K562 (cell line): Measurements from ENCODE around the gene BZW2. TPM values are rescaled to one million over a fixed set of nuclear protein-coding genes. Genes with fewer than 3 reads are reported as not detected.

Experiments
- CBFA2T2 ChIP-seq: fragments of 450-650 bp; conservative IDR thresholded peaks from 2 replicates; pipeline ENCODE4 v1.6.1; 2017; ENCODE audit warnings: mild to moderate bottlenecking
- HNRNPLL ChIP-seq: fragments of 200-400 bp; formaldehyde crosslinking; IDR thresholded peaks from 2 replicates; pipeline ENCODE4 v1.6.1; 2017; ENCODE audit warnings: low read length, low read depth, mild to moderate bottlenecking; ENCODE audit not compliant: poor library complexity, severe bottlenecking
- JUNB ChIP-seq: fragments of 450-650 bp; formaldehyde crosslinking; conservative IDR thresholded peaks from 2 replicates; pipeline ENCODE4 v1.4.0; 2020; ENCODE audit warnings: mild to moderate bottlenecking
- KAT8 ChIP-seq: fragments of 450-650 bp; IDR thresholded peaks from 2 replicates; pipeline ENCODE4 v1.6.1; 2016; ENCODE audit warnings: low read depth, mild to moderate bottlenecking
- NEUROD1 ChIP-seq: fragments of 150-350 bp; IDR thresholded peaks from 2 replicates; pipeline ENCODE4 v1.6.1; 2014; ENCODE audit warnings: borderline replicate concordance, low read length, low read depth; ENCODE audit not compliant: partially characterized antibody
- NFE2L1 ChIP-seq: fragments of 450-650 bp; IDR thresholded peaks from 2 replicates; pipeline ENCODE4 v1.6.1; 2016; ENCODE audit warnings: missing genetic modification characterization, low read depth, mild to moderate bottlenecking, missing compliant biosample characterization, moderate library complexity, borderline replicate concordance
- PML ChIP-seq: IDR thresholded peaks from 2 replicates; pipeline ENCODE4 v1.6.1; 2012; ENCODE audit warnings: low read length, inconsistent platforms
- SIN3A ChIP-seq, 2 experiments: fragments of 150-350 bp in 1 of 2; IDR thresholded peaks; 2 replicates each; pipeline ENCODE4 v1.6.1; 2011 to 2016; ENCODE audit warnings: borderline replicate concordance in 2 of 2, low read depth in 2 of 2, low read length in 2 of 2, mild to moderate bottlenecking in 2 of 2, moderate library complexity in 2 of 2; ENCODE audit not compliant: control insufficient read depth in 1 of 2
- ZFP1 ChIP-seq: fragments of 450-650 bp; formaldehyde crosslinking; IDR thresholded peaks from 2 replicates; pipeline ENCODE4 v1.4.0; 2020; ENCODE audit warnings: mild to moderate bottlenecking, mixed read lengths
- ZNF3 ChIP-seq: fragments of 250-450 bp; sonication (Bioruptor Pico); IDR thresholded peaks from 2 replicates; pipeline ENCODE4 v1.5.0; 2021; ENCODE audit warnings: mild to moderate bottlenecking, moderate library complexity
- ZNF644 ChIP-seq: fragments of 200-800 bp; sonication (Bioruptor generic); IDR thresholded peaks from 2 replicates; pipeline ENCODE4 v1.6.1; 2016; ENCODE audit warnings: low read depth, missing genetic modification characterization, missing compliant biosample characterization
- ZNF785 ChIP-seq: fragments of 250-450 bp; sonication (Bioruptor Pico); IDR thresholded peaks from 2 replicates; pipeline ENCODE4 v1.4.0; 2020; ENCODE audit warnings: mild to moderate bottlenecking
- polyA plus RNA-seq, 8 experiments: library from polyadenylated mRNA; depleted of rRNA in 4 of 8; stranded (reverse) in 5 of 8; unstranded in 3 of 8; fragments of >200 nt; fragmentation: Nextera tagmentation in 2 of 8; fragmentation: Illumina TruSeq in 1 of 8; extraction: Ambion mirVana in 2 of 8; extraction: Trizol in 1 of 8; gene quantifications; 2 replicates each; pipeline versions ENCODE4 v1.2.1 to v1.2.3, GENCODE V29; 2011 to 2014; ENCODE audit warnings: inconsistent platforms in 1 of 8, missing spikeins in 1 of 8
- total RNA-seq, 7 experiments: library from RNA; depleted of rRNA in 6 of 7; stranded (reverse); fragments of >200 nt in 6 of 7; fragmentation: Illumina TruSeq in 2 of 7; extraction: Trizol in 2 of 7; gene quantifications; 2 replicates each; pipeline versions ENCODE4 v1.2.1 to v1.2.3, GENCODE V29; 2011 to 2021; ENCODE audit warnings: low replicate concordance in 1 of 7
- TF ChIP-seq, protein P1 (sequence below), 2 experiments: fragments of 450-650 bp in 1 of 2; sonication (generic) in 1 of 2; formaldehyde crosslinking in 1 of 2; IDR thresholded peaks; 2 replicates each; pipeline versions ENCODE4 v1.7.1 to v1.9.0; 2016 to 2022; ENCODE audit warnings: inconsistent platforms in 1 of 2, mild to moderate bottlenecking in 1 of 2, missing genetic modification reagents in 1 of 2
- TF ChIP-seq, protein P2 (sequence below), 2 experiments: IDR thresholded peaks; 2 replicates each; pipeline ENCODE4 v1.6.1; 2012; ENCODE audit warnings: improper control_type of control experiment in 2 of 2, low read depth in 2 of 2, low read length in 2 of 2, borderline replicate concordance in 1 of 2

The BZW2 gene
- total and polyA plus RNA-seq, 9 of the 15 experiments (the other 6 are each of a cell fraction or from before 2014, with no cell fraction given), result 140 to 316 (median 173) TPM

DNA sequence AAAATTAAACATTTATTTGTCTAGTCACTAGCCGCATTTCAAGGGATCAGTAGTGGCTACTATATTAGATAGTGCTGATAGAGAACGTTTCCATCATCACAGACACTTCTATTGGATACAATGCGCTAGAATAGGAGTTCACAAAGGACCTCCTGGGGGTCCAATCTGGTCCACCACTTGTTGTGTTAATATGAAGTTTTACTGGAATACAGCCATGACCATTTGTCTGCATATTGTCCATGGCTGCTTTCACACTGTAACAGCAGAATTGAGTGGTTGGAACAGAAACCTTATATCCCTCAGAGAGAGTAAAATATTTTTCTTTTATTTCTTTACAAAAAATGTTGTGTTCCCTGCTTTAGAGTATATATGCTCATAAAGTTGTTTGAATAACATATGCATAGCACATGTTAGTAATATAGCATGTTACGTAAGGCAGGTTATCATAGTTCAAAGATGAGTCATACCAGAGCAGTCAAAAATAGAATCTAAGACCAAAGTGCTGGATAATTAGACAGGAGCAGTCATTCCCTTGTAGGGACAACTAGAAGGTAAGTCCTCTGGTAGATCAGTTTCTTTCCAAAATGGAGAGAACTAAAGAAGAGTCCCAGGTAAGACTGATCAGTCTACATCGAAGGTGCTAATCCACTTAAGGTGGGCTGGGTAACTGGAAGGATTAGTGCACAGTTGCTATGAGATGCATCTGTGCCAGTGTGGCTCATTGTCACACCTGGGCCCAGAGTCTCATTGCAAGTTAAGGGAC lies 14.9 kb downstream of the BZW2 start (continued):
- TF ChIP-seq, protein P1, sequence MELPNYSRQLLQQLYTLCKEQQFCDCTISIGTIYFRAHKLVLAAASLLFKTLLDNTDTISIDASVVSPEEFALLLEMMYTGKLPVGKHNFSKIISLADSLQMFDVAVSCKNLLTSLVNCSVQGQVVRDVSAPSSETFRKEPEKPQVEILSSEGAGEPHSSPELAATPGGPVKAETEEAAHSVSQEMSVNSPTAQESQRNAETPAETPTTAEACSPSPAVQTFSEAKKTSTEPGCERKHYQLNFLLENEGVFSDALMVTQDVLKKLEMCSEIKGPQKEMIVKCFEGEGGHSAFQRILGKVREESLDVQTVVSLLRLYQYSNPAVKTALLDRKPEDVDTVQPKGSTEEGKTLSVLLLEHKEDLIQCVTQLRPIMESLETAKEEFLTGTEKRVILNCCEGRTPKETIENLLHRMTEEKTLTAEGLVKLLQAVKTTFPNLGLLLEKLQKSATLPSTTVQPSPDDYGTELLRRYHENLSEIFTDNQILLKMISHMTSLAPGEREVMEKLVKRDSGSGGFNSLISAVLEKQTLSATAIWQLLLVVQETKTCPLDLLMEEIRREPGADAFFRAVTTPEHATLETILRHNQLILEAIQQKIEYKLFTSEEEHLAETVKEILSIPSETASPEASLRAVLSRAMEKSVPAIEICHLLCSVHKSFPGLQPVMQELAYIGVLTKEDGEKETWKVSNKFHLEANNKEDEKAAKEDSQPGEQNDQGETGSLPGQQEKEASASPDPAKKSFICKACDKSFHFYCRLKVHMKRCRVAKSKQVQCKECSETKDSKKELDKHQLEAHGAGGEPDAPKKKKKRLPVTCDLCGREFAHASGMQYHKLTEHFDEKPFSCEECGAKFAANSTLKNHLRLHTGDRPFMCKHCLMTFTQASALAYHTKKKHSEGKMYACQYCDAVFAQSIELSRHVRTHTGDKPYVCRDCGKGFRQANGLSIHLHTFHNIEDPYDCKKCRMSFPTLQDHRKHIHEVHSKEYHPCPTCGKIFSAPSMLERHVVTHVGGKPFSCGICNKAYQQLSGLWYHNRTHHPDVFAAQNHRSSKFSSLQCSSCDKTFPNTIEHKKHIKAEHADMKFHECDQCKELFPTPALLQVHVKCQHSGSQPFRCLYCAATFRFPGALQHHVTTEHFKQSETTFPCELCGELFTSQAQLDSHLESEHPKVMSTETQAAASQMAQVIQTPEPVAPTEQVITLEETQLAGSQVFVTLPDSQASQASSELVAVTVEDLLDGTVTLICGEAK (IDR thresholded peaks at IDR 0.05), result peak; percentile 88
- TF ChIP-seq, protein P1 (CRISPR knock-in tag; IDR thresholded peaks at IDR 0.05), result no peak; the same call in 1 of the 2 replicates
- no peak for TF ChIP-seq ZNF644 (tag)
- no peak for TF ChIP-seq ZFP1 (CRISPR knock-in tag)
- no peak for TF ChIP-seq NEUROD1
- no peak for TF ChIP-seq NFE2L1 (tag)
- TF ChIP-seq ZNF3, result no peak
- TF ChIP-seq ZNF785 (CRISPR knock-in tag), result no peak
- no peak for TF ChIP-seq KAT8
- no peak for TF ChIP-seq CBFA2T2
- no peak for TF ChIP-seq HNRNPLL
- TF ChIP-seq SIN3A (IDR thresholded peaks at IDR 0.05; ENCODE audit: borderline replicate concordance in 2 of 2, control insufficient read depth in 1 of 2, low read depth in 2 of 2, low read length in 2 of 2), result no peak
- TF ChIP-seq JUNB, result peak; percentile 81; the same call in 1 of the 2 replicates
- TF ChIP-seq, protein P2, sequence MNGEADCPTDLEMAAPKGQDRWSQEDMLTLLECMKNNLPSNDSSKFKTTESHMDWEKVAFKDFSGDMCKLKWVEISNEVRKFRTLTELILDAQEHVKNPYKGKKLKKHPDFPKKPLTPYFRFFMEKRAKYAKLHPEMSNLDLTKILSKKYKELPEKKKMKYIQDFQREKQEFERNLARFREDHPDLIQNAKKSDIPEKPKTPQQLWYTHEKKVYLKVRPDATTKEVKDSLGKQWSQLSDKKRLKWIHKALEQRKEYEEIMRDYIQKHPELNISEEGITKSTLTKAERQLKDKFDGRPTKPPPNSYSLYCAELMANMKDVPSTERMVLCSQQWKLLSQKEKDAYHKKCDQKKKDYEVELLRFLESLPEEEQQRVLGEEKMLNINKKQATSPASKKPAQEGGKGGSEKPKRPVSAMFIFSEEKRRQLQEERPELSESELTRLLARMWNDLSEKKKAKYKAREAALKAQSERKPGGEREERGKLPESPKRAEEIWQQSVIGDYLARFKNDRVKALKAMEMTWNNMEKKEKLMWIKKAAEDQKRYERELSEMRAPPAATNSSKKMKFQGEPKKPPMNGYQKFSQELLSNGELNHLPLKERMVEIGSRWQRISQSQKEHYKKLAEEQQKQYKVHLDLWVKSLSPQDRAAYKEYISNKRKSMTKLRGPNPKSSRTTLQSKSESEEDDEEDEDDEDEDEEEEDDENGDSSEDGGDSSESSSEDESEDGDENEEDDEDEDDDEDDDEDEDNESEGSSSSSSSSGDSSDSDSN (IDR thresholded peaks at IDR 0.05; ENCODE audit: borderline replicate concordance in 1 of 2, low read depth in 2 of 2, low read length in 2 of 2), result no peak
- no peak for TF ChIP-seq PML
